HepG2 (cell line): ENCODE measurements around the gene ERO1A. TPM values are rescaled to one million over a fixed set of nuclear protein-coding genes. Genes with fewer than 3 reads are reported as not detected.

Experiments used
- BRCA1 ChIP-seq: sonication (generic); formaldehyde crosslinking; IDR thresholded peaks from 2 replicates; pipeline ENCODE4 v1.4.0; 2020; ENCODE audit warnings: missing genetic modification reagents
- CCDC6 ChIP-seq: sonication (generic); formaldehyde crosslinking; IDR thresholded peaks from 2 replicates; pipeline ENCODE4 v1.8.1; 2022; ENCODE audit warnings: mild to moderate bottlenecking, missing genetic modification reagents, moderate library complexity
- FOXK2 ChIP-seq: fragments of 450-650 bp; IDR thresholded peaks from 2 replicates; pipeline ENCODE4 v1.6.1; 2016
- HMGA1 ChIP-seq: sonication (generic); formaldehyde crosslinking; conservative IDR thresholded peaks from 2 replicates; pipeline ENCODE4 v1.4.0; 2020; ENCODE audit warnings: missing genetic modification reagents
- HOXA7 ChIP-seq: sonication (generic); formaldehyde crosslinking; IDR thresholded peaks from 2 replicates; pipeline ENCODE4 v1.8.1; 2022; ENCODE audit warnings: mild to moderate bottlenecking, missing genetic modification reagents, moderate library complexity
- LCORL ChIP-seq, 2 experiments: fragments of 450-650 bp in 1 of 2; sonication (generic) in 1 of 2; formaldehyde crosslinking in 1 of 2; IDR thresholded peaks; 2 replicates each; pipeline versions ENCODE4 v1.5.0 to v1.6.1; 2017 to 2020; ENCODE audit warnings: antibody characterized with exemption in 1 of 2, missing genetic modification reagents in 1 of 2
- MAZ ChIP-seq, 2 experiments: sonication (generic) in 1 of 2; formaldehyde crosslinking in 1 of 2; IDR thresholded peaks; 2 replicates each; pipeline versions ENCODE4 v1.5.0 to v1.6.1; 2012 to 2020; ENCODE audit warnings: low read depth in 2 of 2, mild to moderate bottlenecking in 2 of 2, borderline replicate concordance in 1 of 2, improper control_type of control experiment in 1 of 2, low read length in 1 of 2, missing genetic modification reagents in 1 of 2, moderate library complexity in 1 of 2
- MEF2D ChIP-seq: sonication (generic); formaldehyde crosslinking; IDR thresholded peaks from 2 replicates; pipeline ENCODE4 v1.5.1; 2020; ENCODE audit warnings: mild to moderate bottlenecking, missing genetic modification reagents
- MTF1 ChIP-seq: sonication (generic); formaldehyde crosslinking; IDR thresholded peaks from 2 replicates; pipeline ENCODE4 v1.5.0; 2020; ENCODE audit warnings: missing genetic modification reagents
- TFDP1 ChIP-seq: IDR thresholded peaks from 2 replicates; pipeline ENCODE4 v1.6.1; 2016; ENCODE audit warnings: missing compliant biosample characterization, missing genetic modification reagents, borderline replicate concordance
- TFDP2 ChIP-seq: sonication (generic); formaldehyde crosslinking; IDR thresholded peaks from 2 replicates; pipeline ENCODE4 v1.4.0; 2020; ENCODE audit warnings: missing genetic modification reagents
- ZNF34 ChIP-seq: sonication (generic); formaldehyde crosslinking; IDR thresholded peaks from 2 replicates; pipeline ENCODE4 v1.4.0; 2020; ENCODE audit warnings: mild to moderate bottlenecking, missing genetic modification reagents, borderline replicate concordance
- ZNF678 ChIP-seq: sonication (generic); formaldehyde crosslinking; IDR thresholded peaks from 2 replicates; pipeline ENCODE4 v1.4.0; 2020; ENCODE audit warnings: mild to moderate bottlenecking, missing genetic modification reagents
- ZNF7 ChIP-seq: IDR thresholded peaks from 2 replicates; pipeline ENCODE4 v1.6.1; 2016; ENCODE audit warnings: missing biosample characterization, missing genetic modification reagents
- ZNF724P ChIP-seq: sonication (generic); formaldehyde crosslinking; IDR thresholded peaks from 2 replicates; pipeline ENCODE4 v1.8.0; 2022; ENCODE audit warnings: missing genetic modification reagents, borderline replicate concordance
- ZNF788 ChIP-seq: sonication (generic); formaldehyde crosslinking; IDR thresholded peaks from 2 replicates; pipeline ENCODE4 v1.5.0; 2020; ENCODE audit warnings: mild to moderate bottlenecking, missing genetic modification reagents, borderline replicate concordance
- polyA plus RNA-seq, 8 experiments: library from polyadenylated mRNA; depleted of rRNA in 3 of 8; stranded (reverse) in 7 of 8; unstranded in 1 of 8; fragments of >200 nt; fragmentation: Illumina TruSeq in 4 of 8; extraction: Trizol in 4 of 8; gene quantifications; 2 replicates each; pipeline versions ENCODE4 v1.2.1 to v1.2.3, GENCODE V29; 2011 to 2016; ENCODE audit warnings: low read depth in 4 of 8, missing spikeins in 1 of 8, mixed read lengths in 1 of 8; ENCODE audit not compliant: insufficient read depth in 1 of 8
- total RNA-seq, 5 experiments: library from RNA; depleted of rRNA; stranded (reverse); fragments of >200 nt; fragmentation: Illumina TruSeq; extraction: Trizol; gene quantifications; 2 replicates each; pipeline ENCODE4 v1.2.3, GENCODE V29; 2016; ENCODE audit warnings: low read depth in 1 of 5
- TF ChIP-seq, protein P1 (sequence below): sonication (generic); formaldehyde crosslinking; IDR thresholded peaks from 2 replicates; pipeline ENCODE4 v1.5.0; 2020; ENCODE audit warnings: mild to moderate bottlenecking, missing genetic modification reagents, borderline replicate concordance
- TF ChIP-seq, protein P2 (sequence below): sonication (generic); formaldehyde crosslinking; IDR thresholded peaks from 2 replicates; pipeline ENCODE4 v1.5.0; 2020; ENCODE audit warnings: mild to moderate bottlenecking, missing genetic modification reagents
- TF ChIP-seq, protein P3 (sequence below): sonication (generic); formaldehyde crosslinking; IDR thresholded peaks from 2 replicates; pipeline ENCODE4 v1.9.0; 2021; ENCODE audit warnings: missing genetic modification reagents, borderline replicate concordance

The ERO1A gene
- total and polyA plus RNA-seq, 2 of the 13 experiments (the other 11 are each of a cell fraction or from before 2014, with no cell fraction given), result 60.3 to 137 TPM

DNA sequence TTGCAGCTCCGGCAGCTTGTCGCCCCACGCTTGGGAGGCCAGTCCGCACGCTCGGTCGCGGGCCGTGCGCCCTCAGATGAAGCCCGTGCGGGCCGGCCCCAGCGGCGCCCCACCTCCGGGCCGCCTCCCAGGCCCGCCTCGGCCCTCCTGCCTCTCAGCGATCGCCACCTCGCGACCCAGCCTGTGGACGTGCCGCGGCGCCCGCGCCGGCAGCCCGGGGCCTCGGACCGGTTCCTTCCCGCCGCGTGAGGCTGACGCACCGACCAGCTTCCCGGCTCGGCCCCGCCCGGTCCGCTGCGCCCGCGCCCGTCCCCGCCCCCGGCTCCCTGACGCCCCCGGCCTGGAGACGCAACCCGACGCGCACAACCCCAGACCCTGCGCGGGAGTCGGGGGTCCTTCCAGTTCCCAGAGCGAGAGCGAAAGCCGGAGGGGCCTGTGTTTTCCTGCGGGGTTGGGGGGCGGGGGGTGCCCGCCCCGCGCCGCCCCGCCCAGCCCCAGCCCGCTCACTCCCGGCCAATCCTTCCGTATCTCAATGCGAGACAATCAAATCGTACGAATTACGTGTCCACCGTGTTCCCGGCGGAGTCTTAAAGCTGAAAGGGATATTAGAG, at the start of gene ERO1A (continued):
- TF ChIP-seq, protein P1, sequence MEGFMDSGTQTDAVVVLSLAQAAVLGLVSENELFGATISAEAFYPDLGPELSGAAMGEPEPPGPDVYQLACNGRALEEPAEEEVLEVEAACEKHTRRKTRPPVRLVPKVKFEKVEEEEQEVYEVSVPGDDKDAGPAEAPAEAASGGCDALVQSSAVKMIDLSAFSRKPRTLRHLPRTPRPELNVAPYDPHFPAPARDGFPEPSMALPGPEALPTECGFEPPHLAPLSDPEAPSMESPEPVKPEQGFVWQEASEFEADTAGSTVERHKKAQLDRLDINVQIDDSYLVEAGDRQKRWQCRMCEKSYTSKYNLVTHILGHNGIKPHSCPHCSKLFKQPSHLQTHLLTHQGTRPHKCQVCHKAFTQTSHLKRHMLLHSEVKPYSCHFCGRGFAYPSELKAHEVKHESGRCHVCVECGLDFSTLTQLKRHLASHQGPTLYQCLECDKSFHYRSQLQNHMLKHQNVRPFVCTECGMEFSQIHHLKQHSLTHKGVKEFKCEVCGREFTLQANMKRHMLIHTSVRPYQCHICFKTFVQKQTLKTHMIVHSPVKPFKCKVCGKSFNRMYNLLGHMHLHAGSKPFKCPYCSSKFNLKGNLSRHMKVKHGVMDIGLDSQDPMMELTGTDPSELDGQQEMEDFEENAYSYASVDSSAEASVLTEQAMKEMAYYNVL (CRISPR knock-in tag), result no peak
- TF ChIP-seq HOXA7 (CRISPR knock-in tag), result no peak
- no peak for TF ChIP-seq LCORL (IDR thresholded peaks at IDR 0.05)
- no peak for TF ChIP-seq LCORL (CRISPR knock-in tag; IDR thresholded peaks at IDR 0.05)
- no peak for TF ChIP-seq ZNF7 (CRISPR knock-in tag)
- TF ChIP-seq, protein P2, sequence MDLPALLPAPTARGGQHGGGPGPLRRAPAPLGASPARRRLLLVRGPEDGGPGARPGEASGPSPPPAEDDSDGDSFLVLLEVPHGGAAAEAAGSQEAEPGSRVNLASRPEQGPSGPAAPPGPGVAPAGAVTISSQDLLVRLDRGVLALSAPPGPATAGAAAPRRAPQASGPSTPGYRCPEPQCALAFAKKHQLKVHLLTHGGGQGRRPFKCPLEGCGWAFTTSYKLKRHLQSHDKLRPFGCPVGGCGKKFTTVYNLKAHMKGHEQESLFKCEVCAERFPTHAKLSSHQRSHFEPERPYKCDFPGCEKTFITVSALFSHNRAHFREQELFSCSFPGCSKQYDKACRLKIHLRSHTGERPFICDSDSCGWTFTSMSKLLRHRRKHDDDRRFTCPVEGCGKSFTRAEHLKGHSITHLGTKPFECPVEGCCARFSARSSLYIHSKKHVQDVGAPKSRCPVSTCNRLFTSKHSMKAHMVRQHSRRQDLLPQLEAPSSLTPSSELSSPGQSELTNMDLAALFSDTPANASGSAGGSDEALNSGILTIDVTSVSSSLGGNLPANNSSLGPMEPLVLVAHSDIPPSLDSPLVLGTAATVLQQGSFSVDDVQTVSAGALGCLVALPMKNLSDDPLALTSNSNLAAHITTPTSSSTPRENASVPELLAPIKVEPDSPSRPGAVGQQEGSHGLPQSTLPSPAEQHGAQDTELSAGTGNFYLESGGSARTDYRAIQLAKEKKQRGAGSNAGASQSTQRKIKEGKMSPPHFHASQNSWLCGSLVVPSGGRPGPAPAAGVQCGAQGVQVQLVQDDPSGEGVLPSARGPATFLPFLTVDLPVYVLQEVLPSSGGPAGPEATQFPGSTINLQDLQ (CRISPR knock-in tag), result no peak
- TF ChIP-seq TFDP1 (CRISPR knock-in tag), result peak; percentile 45; the same call in 1 of the 2 replicates
- no peak for TF ChIP-seq CCDC6 (CRISPR knock-in tag)
- peak; percentile 20; the same call in 1 of the 2 replicates for TF ChIP-seq ZNF788
- no peak; the same call in none of the 2 replicates for TF ChIP-seq TFDP2 (CRISPR knock-in tag)
- TF ChIP-seq MTF1, result no peak
- no peak for TF ChIP-seq ZNF678
- no peak for TF ChIP-seq ZNF34 (CRISPR knock-in tag)
- TF ChIP-seq, protein P3, sequence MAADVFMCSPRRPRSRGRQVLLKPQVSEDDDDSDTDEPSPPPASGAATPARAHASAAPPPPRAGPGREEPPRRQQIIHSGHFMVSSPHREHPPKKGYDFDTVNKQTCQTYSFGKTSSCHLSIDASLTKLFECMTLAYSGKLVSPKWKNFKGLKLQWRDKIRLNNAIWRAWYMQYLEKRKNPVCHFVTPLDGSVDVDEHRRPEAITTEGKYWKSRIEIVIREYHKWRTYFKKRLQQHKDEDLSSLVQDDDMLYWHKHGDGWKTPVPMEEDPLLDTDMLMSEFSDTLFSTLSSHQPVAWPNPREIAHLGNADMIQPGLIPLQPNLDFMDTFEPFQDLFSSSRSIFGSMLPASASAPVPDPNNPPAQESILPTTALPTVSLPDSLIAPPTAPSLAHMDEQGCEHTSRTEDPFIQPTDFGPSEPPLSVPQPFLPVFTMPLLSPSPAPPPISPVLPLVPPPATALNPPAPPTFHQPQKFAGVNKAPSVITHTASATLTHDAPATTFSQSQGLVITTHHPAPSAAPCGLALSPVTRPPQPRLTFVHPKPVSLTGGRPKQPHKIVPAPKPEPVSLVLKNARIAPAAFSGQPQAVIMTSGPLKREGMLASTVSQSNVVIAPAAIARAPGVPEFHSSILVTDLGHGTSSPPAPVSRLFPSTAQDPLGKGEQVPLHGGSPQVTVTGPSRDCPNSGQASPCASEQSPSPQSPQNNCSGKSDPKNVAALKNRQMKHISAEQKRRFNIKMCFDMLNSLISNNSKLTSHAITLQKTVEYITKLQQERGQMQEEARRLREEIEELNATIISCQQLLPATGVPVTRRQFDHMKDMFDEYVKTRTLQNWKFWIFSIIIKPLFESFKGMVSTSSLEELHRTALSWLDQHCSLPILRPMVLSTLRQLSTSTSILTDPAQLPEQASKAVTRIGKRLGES, result no peak
- peak; percentile 62; the same call in 1 of the 2 replicates for TF ChIP-seq MAZ (IDR thresholded peaks at IDR 0.05; ENCODE audit: borderline replicate concordance, low read depth, low read length)
- TF ChIP-seq MAZ (CRISPR knock-in tag; IDR thresholded peaks at IDR 0.05; ENCODE audit: low read depth), result no peak; the same call in 1 of the 2 replicates
- TF ChIP-seq FOXK2, result no peak
- no peak for TF ChIP-seq BRCA1 (CRISPR knock-in tag)
- TF ChIP-seq ZNF724P (CRISPR knock-in tag), result no peak
- TF ChIP-seq MEF2D (CRISPR knock-in tag), result no peak
- TF ChIP-seq HMGA1 (CRISPR knock-in tag), result no peak
